Measurements from ENCODE around the gene BORA. TPM values are rescaled to one million over a fixed set of nuclear protein-coding genes. Genes with fewer than 3 reads are reported as not detected.

Gene BORA
- total and polyA plus RNA-seq, 2 experiments from 2014 or later: 12.0 to 23.9 TPM

DNA sequence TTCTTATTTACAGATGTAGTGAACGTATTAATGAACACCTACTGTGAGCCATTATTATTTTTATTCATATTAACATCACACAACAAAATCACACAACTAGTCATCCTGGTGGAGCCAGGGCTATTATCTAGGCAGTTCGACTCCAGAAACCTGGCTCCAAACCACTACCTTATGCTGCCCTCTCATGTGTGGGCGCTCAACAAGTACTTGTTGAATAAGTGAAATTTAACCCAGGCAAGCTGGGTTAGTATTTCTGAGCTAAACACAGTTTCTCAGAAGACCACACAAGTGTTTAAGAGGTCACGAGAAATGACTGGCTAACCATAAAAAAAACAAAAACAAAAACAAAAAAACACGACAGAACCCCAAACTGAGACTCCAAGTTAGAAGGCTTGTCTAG lies 33.9 kb upstream of the BORA start:
- H3K27me3 Mint-ChIP-seq (ENCODE audit: insufficient read depth, low read depth, poor library complexity): peaks cover 4% of the 10 kb centered on the region

DNA sequence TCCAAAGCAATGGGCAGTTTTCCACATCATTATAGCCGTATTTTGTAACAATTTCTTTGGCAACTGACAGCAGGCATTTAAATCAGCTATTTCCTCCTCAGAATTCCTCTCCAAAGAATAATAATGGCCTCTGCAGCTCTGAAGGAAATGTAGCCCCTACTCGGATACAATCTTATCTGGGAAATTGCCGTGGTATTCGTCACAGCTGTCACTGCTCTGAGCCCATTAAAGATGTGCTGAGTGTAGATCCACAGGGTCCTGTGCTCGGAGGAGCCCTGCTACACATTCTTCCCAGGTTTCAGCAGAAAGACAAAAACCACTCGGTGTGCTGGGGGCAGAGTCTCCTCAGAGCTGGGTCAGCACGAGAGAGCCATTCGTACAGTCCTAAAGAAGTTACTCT lies 33.4 kb upstream of the BORA start:
- ATAC-seq (no peak), DNase-seq (ENCODE audit: low spot score) (no peak)
- Mint-ChIP-seq H3K36me3 (ENCODE audit: low read depth) (peaks cover 25% of the 10 kb centered on the region), H3K27ac (no peak overlapping the region), H3K4me1 (no peaks in the 10 kb centered on the region), H3K9me3 (peaks cover 39% of the 10 kb centered on the region), H3K27me3 (ENCODE audit: insufficient read depth, low read depth, poor library complexity) (peaks cover 4% of the 10 kb centered on the region), H3K4me3 (no peak overlapping the region)
- H3K4me2 ChIP-seq: no peak overlapping the region
- 0 out of 2 replicates have a peak, but pooled peaks cover 4% of the 10 kb centered on the region for H3K9me2 ChIP-seq (ENCODE audit: insufficient read depth)
- H3K36me3 ChIP-seq (ENCODE audit: insufficient read depth): 0 out of 2 replicates have a peak, but pooled peaks cover 7% of the 10 kb centered on the region
- no peaks in the 10 kb centered on the region for H3K79me2 ChIP-seq (replicated peaks; ENCODE audit: insufficient read depth)
- no peaks in the 10 kb centered on the region for H3F3A ChIP-seq (replicated peaks; ENCODE audit: low read depth)
- no peak overlapping the region for H3K4me3 ChIP-seq
- no peaks in the 10 kb centered on the region for H3K4me1 ChIP-seq (ENCODE audit: insufficient read depth)
- no peak overlapping the region for H2AFZ ChIP-seq
- H3K27ac ChIP-seq (ENCODE audit: low read depth): no peak overlapping the region
- H3K27me3 ChIP-seq (ENCODE audit: insufficient read depth): no peaks in the 10 kb centered on the region
- H4K20me1 ChIP-seq (replicated peaks; ENCODE audit: insufficient read depth): no peaks in the 10 kb centered on the region
- TF ChIP-seq, protein P1, sequence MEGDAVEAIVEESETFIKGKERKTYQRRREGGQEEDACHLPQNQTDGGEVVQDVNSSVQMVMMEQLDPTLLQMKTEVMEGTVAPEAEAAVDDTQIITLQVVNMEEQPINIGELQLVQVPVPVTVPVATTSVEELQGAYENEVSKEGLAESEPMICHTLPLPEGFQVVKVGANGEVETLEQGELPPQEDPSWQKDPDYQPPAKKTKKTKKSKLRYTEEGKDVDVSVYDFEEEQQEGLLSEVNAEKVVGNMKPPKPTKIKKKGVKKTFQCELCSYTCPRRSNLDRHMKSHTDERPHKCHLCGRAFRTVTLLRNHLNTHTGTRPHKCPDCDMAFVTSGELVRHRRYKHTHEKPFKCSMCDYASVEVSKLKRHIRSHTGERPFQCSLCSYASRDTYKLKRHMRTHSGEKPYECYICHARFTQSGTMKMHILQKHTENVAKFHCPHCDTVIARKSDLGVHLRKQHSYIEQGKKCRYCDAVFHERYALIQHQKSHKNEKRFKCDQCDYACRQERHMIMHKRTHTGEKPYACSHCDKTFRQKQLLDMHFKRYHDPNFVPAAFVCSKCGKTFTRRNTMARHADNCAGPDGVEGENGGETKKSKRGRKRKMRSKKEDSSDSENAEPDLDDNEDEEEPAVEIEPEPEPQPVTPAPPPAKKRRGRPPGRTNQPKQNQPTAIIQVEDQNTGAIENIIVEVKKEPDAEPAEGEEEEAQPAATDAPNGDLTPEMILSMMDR (conservative IDR thresholded peaks at IDR 0.05; ENCODE audit: low read depth in 2 of 2): no peak
- TF ChIP-seq, protein P2, sequence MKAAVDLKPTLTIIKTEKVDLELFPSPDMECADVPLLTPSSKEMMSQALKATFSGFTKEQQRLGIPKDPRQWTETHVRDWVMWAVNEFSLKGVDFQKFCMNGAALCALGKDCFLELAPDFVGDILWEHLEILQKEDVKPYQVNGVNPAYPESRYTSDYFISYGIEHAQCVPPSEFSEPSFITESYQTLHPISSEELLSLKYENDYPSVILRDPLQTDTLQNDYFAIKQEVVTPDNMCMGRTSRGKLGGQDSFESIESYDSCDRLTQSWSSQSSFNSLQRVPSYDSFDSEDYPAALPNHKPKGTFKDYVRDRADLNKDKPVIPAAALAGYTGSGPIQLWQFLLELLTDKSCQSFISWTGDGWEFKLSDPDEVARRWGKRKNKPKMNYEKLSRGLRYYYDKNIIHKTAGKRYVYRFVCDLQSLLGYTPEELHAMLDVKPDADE (IDR thresholded peaks at IDR 0.05): no peak
- no peak for TF ChIP-seq POLR2AphosphoS5 (IDR thresholded peaks at IDR 0.05; ENCODE audit: low read depth)
- no peak for TF ChIP-seq ZNF331 (CRISPR knock-in tag; IDR thresholded peaks at IDR 0.05; ENCODE audit: low read depth)
- TF ChIP-seq EZH2phosphoT487 (IDR thresholded peaks at IDR 0.05; ENCODE audit: unreplicated experiment): no peak
- TF ChIP-seq STAT1 (IDR thresholded peaks at IDR 0.05; ENCODE audit: unreplicated experiment): no peak
- TF ChIP-seq ZNF114 (CRISPR knock-in tag; IDR thresholded peaks at IDR 0.05): no peak
- no peak for TF ChIP-seq EZH2 (IDR thresholded peaks at IDR 0.05; ENCODE audit: low read depth, unreplicated experiment)
- TF ChIP-seq, protein P3, sequence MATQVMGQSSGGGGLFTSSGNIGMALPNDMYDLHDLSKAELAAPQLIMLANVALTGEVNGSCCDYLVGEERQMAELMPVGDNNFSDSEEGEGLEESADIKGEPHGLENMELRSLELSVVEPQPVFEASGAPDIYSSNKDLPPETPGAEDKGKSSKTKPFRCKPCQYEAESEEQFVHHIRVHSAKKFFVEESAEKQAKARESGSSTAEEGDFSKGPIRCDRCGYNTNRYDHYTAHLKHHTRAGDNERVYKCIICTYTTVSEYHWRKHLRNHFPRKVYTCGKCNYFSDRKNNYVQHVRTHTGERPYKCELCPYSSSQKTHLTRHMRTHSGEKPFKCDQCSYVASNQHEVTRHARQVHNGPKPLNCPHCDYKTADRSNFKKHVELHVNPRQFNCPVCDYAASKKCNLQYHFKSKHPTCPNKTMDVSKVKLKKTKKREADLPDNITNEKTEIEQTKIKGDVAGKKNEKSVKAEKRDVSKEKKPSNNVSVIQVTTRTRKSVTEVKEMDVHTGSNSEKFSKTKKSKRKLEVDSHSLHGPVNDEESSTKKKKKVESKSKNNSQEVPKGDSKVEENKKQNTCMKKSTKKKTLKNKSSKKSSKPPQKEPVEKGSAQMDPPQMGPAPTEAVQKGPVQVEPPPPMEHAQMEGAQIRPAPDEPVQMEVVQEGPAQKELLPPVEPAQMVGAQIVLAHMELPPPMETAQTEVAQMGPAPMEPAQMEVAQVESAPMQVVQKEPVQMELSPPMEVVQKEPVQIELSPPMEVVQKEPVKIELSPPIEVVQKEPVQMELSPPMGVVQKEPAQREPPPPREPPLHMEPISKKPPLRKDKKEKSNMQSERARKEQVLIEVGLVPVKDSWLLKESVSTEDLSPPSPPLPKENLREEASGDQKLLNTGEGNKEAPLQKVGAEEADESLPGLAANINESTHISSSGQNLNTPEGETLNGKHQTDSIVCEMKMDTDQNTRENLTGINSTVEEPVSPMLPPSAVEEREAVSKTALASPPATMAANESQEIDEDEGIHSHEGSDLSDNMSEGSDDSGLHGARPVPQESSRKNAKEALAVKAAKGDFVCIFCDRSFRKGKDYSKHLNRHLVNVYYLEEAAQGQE (IDR thresholded peaks at IDR 0.05; ENCODE audit: unreplicated experiment): no peak
- TF ChIP-seq JUNB (IDR thresholded peaks at IDR 0.05; ENCODE audit: unreplicated experiment): no peak
- TF ChIP-seq CREB1 (CRISPR knock-in tag; IDR thresholded peaks at IDR 0.05; ENCODE audit: low read depth): no peak

More for the DNA sequence above, 33.9 kb upstream of the BORA start:
- no peak for TF ChIP-seq POLR2AphosphoS5 (IDR thresholded peaks at IDR 0.05; ENCODE audit: low read depth)
- no peak overlapping the region for H3K4me3 Mint-ChIP-seq
- Histone ChIP-seq H4K20me1 (replicated peaks; ENCODE audit: insufficient read depth) (no peaks in the 10 kb centered on the region), H3K4me2 (no peak overlapping the region), H3K4me3 (no peak overlapping the region), H3K9me2 (ENCODE audit: insufficient read depth) (0 out of 2 replicates have a peak, but pooled peaks cover 4% of the 10 kb centered on the region), H3K27ac (ENCODE audit: low read depth) (no peak overlapping the region), H3K27me3 (ENCODE audit: insufficient read depth) (no peaks in the 10 kb centered on the region), H3K4me1 (ENCODE audit: insufficient read depth) (no peaks in the 10 kb centered on the region), H3K79me2 (replicated peaks; ENCODE audit: insufficient read depth) (no peaks in the 10 kb centered on the region), H3F3A (replicated peaks; ENCODE audit: low read depth) (no peaks in the 10 kb centered on the region), H2AFZ (no peak overlapping the region), H3K36me3 (ENCODE audit: insufficient read depth) (0 out of 2 replicates have a peak, but pooled peaks cover 7% of the 10 kb centered on the region)
- no peaks in the 10 kb centered on the region for H3K4me1 Mint-ChIP-seq
- peaks cover 39% of the 10 kb centered on the region for H3K9me3 Mint-ChIP-seq
- H3K36me3 Mint-ChIP-seq (ENCODE audit: low read depth): peaks cover 25% of the 10 kb centered on the region
- no peak overlapping the region for H3K27ac Mint-ChIP-seq
- no peak for DNase-seq (ENCODE audit: low spot score)
- ATAC-seq: no peak
